A549 (cell line): ENCODE measurements around the gene HNF1A. TPM values are rescaled to one million over a fixed set of nuclear protein-coding genes. Genes with fewer than 3 reads are reported as not detected.

Experiments used
- ATAC-seq, 2 experiments: fragments of 200-7000 bp in 1 of 2; fragments of >200 bp in 1 of 2; cut with Nextera tagmentation in 1 of 2; cut with Tn5 transposase in 1 of 2; 3 replicates each; pipeline versions ENCODE4 v1.8.0 to v1.9.1; 2018 to 2020; ENCODE audit warnings: mild to moderate bottlenecking in 1 of 2, moderate library complexity in 1 of 2
- CTCF ChIA-PET: fragments of 300-600 bp; sonication (Branson Sonifier 250); formaldehyde crosslinking; extraction: SDS; loops from one replicate; lab custom pipeline; 2021; ENCODE audit warnings: antibody characterized with exemption, inconsistent platforms; lab: Yijun Ruan, JAX
- POLR2A ChIA-PET: fragments of 350-600 bp; formaldehyde crosslinking; extraction: SDS; loops from one replicate; lab custom pipeline; 2021; ENCODE audit warnings: antibody characterized with exemption, inconsistent platforms; lab: Yijun Ruan, JAX
- DNase-seq, 2 experiments: peaks; one replicate each; pipeline versions ENCODE4 v3.0.0 to v3.0.0-alpha.2; 2011 to 2016; ENCODE audit warnings: low read depth in 1 of 2, low spot score in 1 of 2
- FAIRE-seq: peaks from 2 replicates; lab custom pipeline; 2011; peaks lifted over from hg19 to GRCh38; lab: Jason Lieb, UNC
- H3K27ac ChIP-seq, 2 experiments: fragments of >200 bp; sonication (Bioruptor Twin); formaldehyde crosslinking; 3 replicates each; pipeline ENCODE4 v1.5.1; 2016 to 2017
- H3K4me1 ChIP-seq: fragments of >200 bp; sonication (Bioruptor Twin); formaldehyde crosslinking; 3 replicates; pipeline ENCODE4 v1.6.1; 2016
- H3K4me2 ChIP-seq: fragments of >200 bp; sonication (Bioruptor Twin); formaldehyde crosslinking; 3 replicates; pipeline ENCODE4 v1.6.1; 2016
- H3K4me3 ChIP-seq: fragments of >200 bp; sonication (Bioruptor Twin); formaldehyde crosslinking; 3 replicates; pipeline ENCODE4 v1.5.1; 2016
- H3K9me3 ChIP-seq: fragments of >200 bp; sonication (Bioruptor Twin); formaldehyde crosslinking; 3 replicates; pipeline ENCODE4 v1.6.1; 2016
- CHD4 ChIP-seq: fragments of 200-600 bp; sonication (generic); IDR thresholded peaks from 2 replicates; pipeline ENCODE4 v1.6.1; 2016; ENCODE audit warnings: antibody characterized with exemption, mild to moderate bottlenecking, borderline replicate concordance
- EHMT2 ChIP-seq: fragments of 200-600 bp; sonication (generic); IDR thresholded peaks from 2 replicates; pipeline ENCODE4 v1.6.1; 2016; ENCODE audit warnings: antibody characterized with exemption, low read depth, mild to moderate bottlenecking, moderate library complexity
- ESRRA ChIP-seq: fragments of 150-350 bp; IDR thresholded peaks from 2 replicates; pipeline ENCODE4 v1.6.1; 2014; ENCODE audit warnings: mild to moderate bottlenecking, low read length, borderline replicate concordance
- FOSL2 ChIP-seq, 2 experiments: fragments of 450-650 bp in 1 of 2; fragments of >200 bp in 1 of 2; sonication (Bioruptor Twin) in 1 of 2; formaldehyde crosslinking; IDR thresholded peaks; 2 replicates each; pipeline versions ENCODE4 v1.5.0 to v1.6.1; 2016 to 2020; ENCODE audit warnings: mild to moderate bottlenecking in 1 of 2, moderate library complexity in 1 of 2
- HDAC2 ChIP-seq: fragments of 200-600 bp; sonication (generic); IDR thresholded peaks from 2 replicates; pipeline ENCODE4 v1.6.1; 2016
- HOXA7 ChIP-seq: fragments of 250-450 bp; sonication (Bioruptor Pico); IDR thresholded peaks from 2 replicates; pipeline ENCODE4 v1.5.0; 2020; ENCODE audit warnings: mild to moderate bottlenecking, moderate library complexity
- HOXB5 ChIP-seq: fragments of 250-450 bp; sonication (Bioruptor Pico); IDR thresholded peaks from 2 replicates; pipeline ENCODE4 v1.5.0; 2020; ENCODE audit warnings: mild to moderate bottlenecking, moderate library complexity
- JUN ChIP-seq, 2 experiments: fragments of >200 bp; sonication (Bioruptor Twin); formaldehyde crosslinking; IDR thresholded peaks; 2 replicates in 1 of 2; 3 replicates in 1 of 2; pipeline ENCODE4 v1.6.1; 2016 to 2017
- JUNB ChIP-seq: fragments of >200 bp; sonication (Bioruptor Twin); formaldehyde crosslinking; IDR thresholded peaks from 2 replicates; pipeline ENCODE4 v1.6.1; 2016
- KDM1A ChIP-seq: fragments of 200-600 bp; sonication (generic); IDR thresholded peaks from 2 replicates; pipeline ENCODE4 v1.6.1; 2016; ENCODE audit warnings: low read depth, mild to moderate bottlenecking
- MYC ChIP-seq: IDR thresholded peaks from 2 replicates; pipeline ENCODE4 v1.6.1; 2012; ENCODE audit warnings: mild to moderate bottlenecking, inconsistent platforms, low read length, improper control_type of control experiment, borderline replicate concordance
- NPAS2 ChIP-seq: fragments of 250-450 bp; sonication (Bioruptor Pico); IDR thresholded peaks from 2 replicates; pipeline ENCODE4 v1.8.0; 2022; ENCODE audit warnings: mild to moderate bottlenecking, moderate library complexity, borderline replicate concordance
- RAD21 ChIP-seq, 2 experiments: fragments of >200 bp in 1 of 2; sonication (Bioruptor Twin) in 1 of 2; formaldehyde crosslinking in 1 of 2; IDR thresholded peaks in 1 of 2; conservative IDR thresholded peaks in 1 of 2; 2 replicates in 1 of 2; 3 replicates in 1 of 2; pipeline ENCODE4 v1.6.1; 2012 to 2018; ENCODE audit warnings: inconsistent platforms in 1 of 2
- RCOR1 ChIP-seq: fragments of 150-350 bp; IDR thresholded peaks from 2 replicates; pipeline ENCODE4 v1.6.1; 2014; ENCODE audit warnings: antibody characterized with exemption, low read length, low read depth
- ZSCAN20 ChIP-seq: fragments of 250-450 bp; sonication (Bioruptor Pico); IDR thresholded peaks from 2 replicates; pipeline ENCODE4 v1.8.0; 2022; ENCODE audit warnings: mild to moderate bottlenecking, moderate library complexity
- WGBS: methylation state at CpG from one replicate; pipeline ENCODE4 v1.1.6; 2017; ENCODE audit errors: missing lambda C conversion rate; 5-methylcytosine and 5-hydroxymethylcytosine counted together
- polyA plus RNA-seq, 4 experiments: library from polyadenylated mRNA; depleted of rRNA in 3 of 4; stranded (reverse); fragments of >200 nt; fragmentation: RNase III in 1 of 4; extraction: RNeasy Plus Mini Kit Qiagen cat#74134 plus additional on column Dnase treatment in 1 of 4; gene quantifications; 2 replicates in 3 of 4; 3 replicates in 1 of 4; pipeline ENCODE4 v1.2.3, GENCODE V29; 2011 to 2017
- TF ChIP-seq, protein P1 (sequence below): fragments of 150-350 bp; IDR thresholded peaks from 2 replicates; pipeline ENCODE4 v1.6.1; 2014; ENCODE audit warnings: low read depth, mild to moderate bottlenecking, low read length
- TF ChIP-seq, protein P2 (sequence below): IDR thresholded peaks from 2 replicates; pipeline ENCODE4 v1.6.1; 2012; ENCODE audit warnings: low read depth, borderline replicate concordance
- TF ChIP-seq, protein P3 (sequence below): fragments of 250-450 bp; sonication (Bioruptor Pico); IDR thresholded peaks from 2 replicates; pipeline ENCODE4 v1.5.0; 2020; ENCODE audit warnings: low read depth, mild to moderate bottlenecking, moderate library complexity
- TF ChIP-seq, protein P4 (sequence below): fragments of >200 bp; sonication (Bioruptor Twin); formaldehyde crosslinking; IDR thresholded peaks from 3 replicates; pipeline ENCODE4 v1.5.1; 2016
- TF ChIP-seq, protein P5 (sequence below): IDR thresholded peaks from 2 replicates; pipeline ENCODE4 v1.6.1; 2012
- TF ChIP-seq, protein P6 (sequence below): fragments of 450-650 bp; IDR thresholded peaks from 2 replicates; pipeline ENCODE4 v1.6.1; 2014; ENCODE audit warnings: antibody characterized with exemption
- TF ChIP-seq, protein P7 (sequence below): fragments of >200 bp; sonication (Bioruptor Twin); formaldehyde crosslinking; IDR thresholded peaks from 2 replicates; pipeline ENCODE4 v1.6.1; 2016
- TF ChIP-seq, protein P8 (sequence below): fragments of 250-450 bp; sonication (Bioruptor Pico); IDR thresholded peaks from 2 replicates; pipeline ENCODE4 v1.5.0; 2021; ENCODE audit warnings: mild to moderate bottlenecking, moderate library complexity, borderline replicate concordance

The HNF1A gene
- polyA plus RNA-seq, 2 of the 4 experiments (the other 2 are of a cell fraction), result 2.6 to 7.3 TPM

DNA sequence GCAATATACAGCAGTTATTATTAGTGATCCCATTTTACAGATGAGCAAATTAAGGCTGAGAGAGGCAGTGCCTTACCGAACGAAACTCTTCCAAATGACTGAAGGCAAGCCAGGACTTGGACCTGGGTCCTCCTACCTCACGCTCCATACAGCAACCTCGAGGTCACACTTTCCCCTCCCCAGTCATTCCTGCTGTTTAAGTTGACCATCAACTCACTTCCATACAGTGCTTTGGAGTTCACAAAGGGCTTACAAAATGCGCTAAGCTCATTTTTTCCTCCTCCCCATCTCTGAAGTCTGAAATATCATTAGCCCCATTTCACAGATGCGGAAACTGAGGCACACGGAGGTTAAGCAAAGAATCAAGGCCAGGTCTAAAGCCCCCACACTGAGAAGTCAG lies 4.3 kb downstream of the HNF1A start:
- CTCF ChIA-PET, result interaction anchor here (2.2 to 10.1 kb wide), 4 partner anchors 10 to 401 kb away, joined by 6 to 69 read pairs (median 37); partner anchors contain the start of gene POP5
- 78% methylated on average over 7 of the region's 7 CpGs for WGBS
- FAIRE-seq, result no peak

DNA sequence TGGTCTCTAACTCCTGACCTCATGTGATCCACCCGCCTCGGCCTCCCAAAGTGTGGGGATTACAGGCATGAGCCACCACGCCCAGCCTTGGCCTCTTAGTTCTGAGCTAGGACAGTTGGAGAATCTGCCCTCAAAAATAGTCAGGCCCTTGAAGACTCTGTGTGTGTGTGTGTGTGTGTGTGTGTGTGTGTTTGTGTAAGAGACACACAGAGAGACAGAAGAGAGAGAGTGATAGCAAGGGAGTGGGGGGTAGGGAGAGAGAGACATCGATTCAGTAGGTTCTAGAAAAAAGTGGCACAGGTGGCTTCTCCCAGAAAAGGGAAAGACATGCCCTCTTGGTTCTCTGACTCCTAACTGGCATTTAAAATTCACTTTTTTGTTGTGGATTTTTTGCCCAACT lies 5.4 kb downstream of the HNF1A start:
- ChIA-PET POLR2A (interaction anchor here (0.6 to 0.7 kb wide), 2 partner anchors 8 to 43 kb away, joined by 3 read pairs; no protein-coding TSS in a partner anchor), CTCF (interaction anchor here (0.6 to 10.1 kb wide), 7 partner anchors 11 to 337 kb away, joined by 3 to 69 read pairs (median 3); no protein-coding TSS in a partner anchor)
- DNase-seq (peak in 1 of 2 experiments; percentile 59), FAIRE-seq (no peak), ATAC-seq (no peak)
- H3K4me3 ChIP-seq, result no peak overlapping the region
- 54% methylated on average over 4 of the region's 4 CpGs for WGBS
- peaks cover 71% of the 10 kb centered on the region for H3K4me1 ChIP-seq
- H3K9me3 ChIP-seq, result no peaks in the 10 kb centered on the region
- no peak for TF ChIP-seq EHMT2
- TF ChIP-seq ZSCAN20 (CRISPR knock-in tag), result no peak
- no peak for TF ChIP-seq MYC
- TF ChIP-seq, protein P1, sequence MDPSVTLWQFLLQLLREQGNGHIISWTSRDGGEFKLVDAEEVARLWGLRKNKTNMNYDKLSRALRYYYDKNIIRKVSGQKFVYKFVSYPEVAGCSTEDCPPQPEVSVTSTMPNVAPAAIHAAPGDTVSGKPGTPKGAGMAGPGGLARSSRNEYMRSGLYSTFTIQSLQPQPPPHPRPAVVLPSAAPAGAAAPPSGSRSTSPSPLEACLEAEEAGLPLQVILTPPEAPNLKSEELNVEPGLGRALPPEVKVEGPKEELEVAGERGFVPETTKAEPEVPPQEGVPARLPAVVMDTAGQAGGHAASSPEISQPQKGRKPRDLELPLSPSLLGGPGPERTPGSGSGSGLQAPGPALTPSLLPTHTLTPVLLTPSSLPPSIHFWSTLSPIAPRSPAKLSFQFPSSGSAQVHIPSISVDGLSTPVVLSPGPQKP, result no peak
- TF ChIP-seq HOXB5 (CRISPR knock-in tag), result no peak
- TF ChIP-seq, protein P2, sequence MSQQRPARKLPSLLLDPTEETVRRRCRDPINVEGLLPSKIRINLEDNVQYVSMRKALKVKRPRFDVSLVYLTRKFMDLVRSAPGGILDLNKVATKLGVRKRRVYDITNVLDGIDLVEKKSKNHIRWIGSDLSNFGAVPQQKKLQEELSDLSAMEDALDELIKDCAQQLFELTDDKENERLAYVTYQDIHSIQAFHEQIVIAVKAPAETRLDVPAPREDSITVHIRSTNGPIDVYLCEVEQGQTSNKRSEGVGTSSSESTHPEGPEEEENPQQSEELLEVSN, result no peak
- peak overlapping the region; percentile 96 to 98 for H3K27ac ChIP-seq
- peak overlapping the region; percentile 61 for H3K4me2 ChIP-seq

More for the DNA sequence above, 4.3 kb downstream of the HNF1A start:
- Histone ChIP-seq H3K4me2 (peak overlapping the region; percentile 61; the same call in 2 of the 3 replicates), H3K4me1 (peaks cover 79% of the 10 kb centered on the region), H3K4me3 (no peak overlapping the region), H3K9me3 (no peaks in the 10 kb centered on the region), H3K27ac (peak overlapping the region; percentile 96 to 98)
- POLR2A ChIA-PET, result no interaction called here
- no peak for TF ChIP-seq HOXA7
- peak; percentile 11; the same call in 1 of the 2 replicates for TF ChIP-seq RCOR1
- TF ChIP-seq JUNB, result no peak
- TF ChIP-seq CHD4, result peak; percentile 96
- peak; percentile 89 for TF ChIP-seq HDAC2
- TF ChIP-seq, protein P3, sequence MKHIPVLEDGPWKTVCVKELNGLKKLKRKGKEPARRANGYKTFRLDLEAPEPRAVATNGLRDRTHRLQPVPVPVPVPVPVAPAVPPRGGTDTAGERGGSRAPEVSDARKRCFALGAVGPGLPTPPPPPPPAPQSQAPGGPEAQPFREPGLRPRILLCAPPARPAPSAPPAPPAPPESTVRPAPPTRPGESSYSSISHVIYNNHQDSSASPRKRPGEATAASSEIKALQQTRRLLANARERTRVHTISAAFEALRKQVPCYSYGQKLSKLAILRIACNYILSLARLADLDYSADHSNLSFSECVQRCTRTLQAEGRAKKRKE (CRISPR knock-in tag), result no peak
- TF ChIP-seq ESRRA, result no peak
- peak; percentile 98 for TF ChIP-seq KDM1A
- TF ChIP-seq NPAS2 (CRISPR knock-in tag), result no peak
- TF ChIP-seq, protein P4, sequence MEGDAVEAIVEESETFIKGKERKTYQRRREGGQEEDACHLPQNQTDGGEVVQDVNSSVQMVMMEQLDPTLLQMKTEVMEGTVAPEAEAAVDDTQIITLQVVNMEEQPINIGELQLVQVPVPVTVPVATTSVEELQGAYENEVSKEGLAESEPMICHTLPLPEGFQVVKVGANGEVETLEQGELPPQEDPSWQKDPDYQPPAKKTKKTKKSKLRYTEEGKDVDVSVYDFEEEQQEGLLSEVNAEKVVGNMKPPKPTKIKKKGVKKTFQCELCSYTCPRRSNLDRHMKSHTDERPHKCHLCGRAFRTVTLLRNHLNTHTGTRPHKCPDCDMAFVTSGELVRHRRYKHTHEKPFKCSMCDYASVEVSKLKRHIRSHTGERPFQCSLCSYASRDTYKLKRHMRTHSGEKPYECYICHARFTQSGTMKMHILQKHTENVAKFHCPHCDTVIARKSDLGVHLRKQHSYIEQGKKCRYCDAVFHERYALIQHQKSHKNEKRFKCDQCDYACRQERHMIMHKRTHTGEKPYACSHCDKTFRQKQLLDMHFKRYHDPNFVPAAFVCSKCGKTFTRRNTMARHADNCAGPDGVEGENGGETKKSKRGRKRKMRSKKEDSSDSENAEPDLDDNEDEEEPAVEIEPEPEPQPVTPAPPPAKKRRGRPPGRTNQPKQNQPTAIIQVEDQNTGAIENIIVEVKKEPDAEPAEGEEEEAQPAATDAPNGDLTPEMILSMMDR, result no peak
- TF ChIP-seq, protein P5, sequence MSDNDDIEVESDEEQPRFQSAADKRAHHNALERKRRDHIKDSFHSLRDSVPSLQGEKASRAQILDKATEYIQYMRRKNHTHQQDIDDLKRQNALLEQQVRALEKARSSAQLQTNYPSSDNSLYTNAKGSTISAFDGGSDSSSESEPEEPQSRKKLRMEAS, result no peak
- no peak for DNase-seq
- no peak for ATAC-seq

DNA sequence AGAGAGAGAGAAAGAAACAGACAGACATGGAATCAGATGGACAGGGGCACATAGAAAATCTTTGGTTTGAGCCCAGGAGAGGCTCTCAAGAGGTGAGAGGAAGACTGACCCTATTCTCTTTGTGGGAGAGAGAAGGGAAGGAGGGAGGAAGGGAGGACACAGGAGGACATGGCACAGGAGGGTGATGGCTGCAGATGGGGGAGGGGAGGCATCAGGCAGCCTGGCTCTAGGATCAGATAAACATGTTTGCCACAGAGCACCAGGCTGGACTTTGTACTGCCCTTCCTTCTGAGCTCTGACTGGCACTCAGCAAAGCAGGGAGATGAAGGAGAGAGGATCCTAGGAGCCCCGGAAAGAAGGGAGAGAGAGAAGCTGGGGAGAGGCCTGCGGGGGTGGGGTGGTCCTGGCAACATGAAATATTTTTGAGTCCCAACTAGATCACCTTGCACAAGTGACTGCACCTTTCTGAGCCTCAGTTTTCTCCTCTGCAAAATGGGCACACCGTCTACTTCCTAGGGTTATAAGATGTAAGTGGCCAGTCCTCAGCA lies 6.1 kb downstream of the HNF1A start:
- DNase-seq, result peak; percentile 43 to 84
- Histone ChIP-seq H3K27ac (peak overlapping the region; percentile 96 to 98), H3K4me2 (peak overlapping the region; percentile 61), H3K9me3 (no peaks in the 10 kb centered on the region), H3K4me3 (no peak overlapping the region), H3K4me1 (peaks cover 67% of the 10 kb centered on the region)
- ChIA-PET POLR2A (interaction anchor here (0.5 to 0.6 kb wide), 3 partner anchors 22 to 403 kb away, joined by 3 to 7 read pairs (median 3); partner anchors contain the start of gene POP5), CTCF (interaction anchor here (0.5 to 10.1 kb wide), 9 partner anchors 12 to 335 kb away, joined by 3 to 69 read pairs (median 3); no protein-coding TSS in a partner anchor)
- no peak for FAIRE-seq
- WGBS, result 35% methylated on average over 3 of the region's 3 CpGs
- ATAC-seq, result peak; percentile 44 to 49
- peak; percentile 91 for TF ChIP-seq HDAC2
- TF ChIP-seq, protein P6, sequence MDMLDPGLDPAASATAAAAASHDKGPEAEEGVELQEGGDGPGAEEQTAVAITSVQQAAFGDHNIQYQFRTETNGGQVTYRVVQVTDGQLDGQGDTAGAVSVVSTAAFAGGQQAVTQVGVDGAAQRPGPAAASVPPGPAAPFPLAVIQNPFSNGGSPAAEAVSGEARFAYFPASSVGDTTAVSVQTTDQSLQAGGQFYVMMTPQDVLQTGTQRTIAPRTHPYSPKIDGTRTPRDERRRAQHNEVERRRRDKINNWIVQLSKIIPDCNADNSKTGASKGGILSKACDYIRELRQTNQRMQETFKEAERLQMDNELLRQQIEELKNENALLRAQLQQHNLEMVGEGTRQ, result no peak
- TF ChIP-seq FOSL2 (IDR thresholded peaks at IDR 0.05), result no peak
- no peak for TF ChIP-seq FOSL2 (CRISPR knock-in tag; IDR thresholded peaks at IDR 0.05)
- TF ChIP-seq, protein P7, sequence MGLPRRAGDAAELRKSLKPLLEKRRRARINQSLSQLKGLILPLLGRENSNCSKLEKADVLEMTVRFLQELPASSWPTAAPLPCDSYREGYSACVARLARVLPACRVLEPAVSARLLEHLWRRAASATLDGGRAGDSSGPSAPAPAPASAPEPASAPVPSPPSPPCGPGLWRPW, result no peak
- 0 out of 5 replicates have a peak, but pooled peaks of 1 of the 2 experiments have one; percentile 19 for TF ChIP-seq RAD21 (conservative IDR thresholded peaks at IDR 0.05 in 1 of 2, IDR thresholded peaks at IDR 0.05 in 1 of 2)
- TF ChIP-seq, protein P8, sequence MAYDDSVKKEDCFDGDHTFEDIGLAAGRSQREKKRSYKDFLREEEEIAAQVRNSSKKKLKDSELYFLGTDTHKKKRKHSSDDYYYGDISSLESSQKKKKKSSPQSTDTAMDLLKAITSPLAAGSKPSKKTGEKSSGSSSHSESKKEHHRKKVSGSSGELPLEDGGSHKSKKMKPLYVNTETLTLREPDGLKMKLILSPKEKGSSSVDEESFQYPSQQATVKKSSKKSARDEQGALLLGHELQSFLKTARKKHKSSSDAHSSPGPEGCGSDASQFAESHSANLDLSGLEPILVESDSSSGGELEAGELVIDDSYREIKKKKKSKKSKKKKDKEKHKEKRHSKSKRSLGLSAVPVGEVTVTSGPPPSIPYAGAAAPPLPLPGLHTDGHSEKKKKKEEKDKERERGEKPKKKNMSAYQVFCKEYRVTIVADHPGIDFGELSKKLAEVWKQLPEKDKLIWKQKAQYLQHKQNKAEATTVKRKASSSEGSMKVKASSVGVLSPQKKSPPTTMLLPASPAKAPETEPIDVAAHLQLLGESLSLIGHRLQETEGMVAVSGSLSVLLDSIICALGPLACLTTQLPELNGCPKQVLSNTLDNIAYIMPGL (CRISPR knock-in tag), result no peak
- peak in 1 of 2 experiments; percentile 33; a peak in 1 of 5 replicates for TF ChIP-seq JUN (IDR thresholded peaks at IDR 0.05)
- peak; percentile 88 for TF ChIP-seq RCOR1
